H1 (cell line): Measurements from ENCODE around the gene RTN3. TPM values are rescaled to one million over a fixed set of nuclear protein-coding genes. Genes with fewer than 3 reads are reported as not detected.
A peak's percentile ranks its signal among the peaks of the same experiment; 100 is the strongest.

Source experiments
- CTCF ChIA-PET: fragments of 300-600 bp; sonication (Branson Sonifier 250); formaldehyde crosslinking; loops from one replicate; lab custom pipeline; 2021; ENCODE audit not compliant: partially characterized antibody; lab: Charles Lee
- POLR2A ChIA-PET: fragments of 300-600 bp; sonication (Branson Sonifier 250); formaldehyde crosslinking; loops from one replicate; lab custom pipeline; 2021; ENCODE audit warnings: inconsistent platforms; ENCODE audit not compliant: partially characterized antibody; lab: Charles Lee
- DNase-seq, 2 experiments: peaks; one replicate each; pipeline versions ENCODE4 v3.0.0 to v3.0.0-alpha.2; 2010 to 2022; ENCODE audit warnings: low spot score in 2 of 2, low read depth in 1 of 2, mixed read lengths in 1 of 2
- FAIRE-seq: peaks from 2 replicates; lab custom pipeline; 2011; peaks lifted over from hg19 to GRCh38; lab: Jason Lieb, UNC
- H2AFZ ChIP-seq: 2 replicates; pipeline ENCODE4 v1.8.1; 2012; ENCODE audit warnings: low read length, inconsistent platforms
- H2AK5ac ChIP-seq: 2 replicates; pipeline ENCODE4 v1.6.1; 2013; ENCODE audit warnings: low read depth, low read length
- H2BK120ac ChIP-seq: replicated peaks from 2 replicates; pipeline ENCODE3; 2013; ENCODE audit warnings: low read depth, low read length, inconsistent platforms
- H2BK12ac ChIP-seq: 2 replicates; pipeline ENCODE4 v1.6.1; 2013; ENCODE audit warnings: low read depth, low read length
- H2BK15ac ChIP-seq: 2 replicates; pipeline ENCODE4 v1.6.1; 2013; ENCODE audit warnings: low read length
- H2BK20ac ChIP-seq: 2 replicates; pipeline ENCODE4 v1.6.1; 2013; ENCODE audit warnings: low read length
- H2BK5ac ChIP-seq: 2 replicates; pipeline ENCODE4 v1.6.1; 2013; ENCODE audit warnings: low read depth, low read length
- H3K14ac ChIP-seq: 2 replicates; pipeline ENCODE4 v1.6.1; 2013; ENCODE audit warnings: inconsistent platforms; ENCODE audit not compliant: insufficient read length
- H3K18ac ChIP-seq: 2 replicates; pipeline ENCODE4 v1.6.1; 2013; ENCODE audit warnings: low read length; ENCODE audit errors: extremely low read depth
- H3K23ac ChIP-seq: 2 replicates; pipeline ENCODE4 v1.6.1; 2013; ENCODE audit warnings: inconsistent platforms; ENCODE audit not compliant: insufficient read length
- H3K23me2 ChIP-seq: 2 replicates; pipeline ENCODE4 v1.6.1; 2013; ENCODE audit warnings: low read depth, low read length
- H3K27ac ChIP-seq: 2 replicates; pipeline ENCODE4 v1.6.1; 2011; ENCODE audit warnings: low read depth, low read length, inconsistent platforms
- H3K27me3 ChIP-seq, 4 experiments: replicated peaks in 1 of 4; 1 replicate in 1 of 4; 2 replicates in 3 of 4; pipeline versions ENCODE4 v1.6.1 to v1.8.1; 2011 to 2013; ENCODE audit warnings: low read length in 3 of 4, mild to moderate bottlenecking in 3 of 4, inconsistent platforms in 2 of 4, mixed read lengths in 2 of 4, moderate library complexity in 1 of 4; ENCODE audit not compliant: control insufficient read depth in 3 of 4, insufficient read depth in 3 of 4; ENCODE audit errors: extremely low read depth in 1 of 4
- H3K36me3 ChIP-seq, 4 experiments: 2 replicates each; pipeline versions ENCODE4 v1.6.1 to v1.8.1; 2011 to 2013; ENCODE audit warnings: mild to moderate bottlenecking in 4 of 4, low read length in 3 of 4, moderate library complexity in 2 of 4, control low read depth in 1 of 4, inconsistent platforms in 1 of 4; ENCODE audit not compliant: insufficient read depth in 4 of 4, control insufficient read depth in 2 of 4
- H3K4ac ChIP-seq: replicated peaks from 2 replicates; pipeline ENCODE3; 2013; ENCODE audit warnings: low read length, low read depth, mixed read lengths, inconsistent platforms; ENCODE audit not compliant: insufficient read length
- H3K4me1 ChIP-seq, 4 experiments: replicated peaks in 1 of 4; 1 replicate in 1 of 4; 2 replicates in 3 of 4; pipeline versions ENCODE4 v1.6.1 to v1.8.1; 2011 to 2013; ENCODE audit warnings: low read length in 3 of 4, inconsistent platforms in 2 of 4, mixed read lengths in 1 of 4; ENCODE audit not compliant: insufficient read depth in 4 of 4, control insufficient read depth in 3 of 4
- H3K4me2 ChIP-seq, 2 experiments: 2 replicates each; pipeline versions ENCODE4 v1.6.1 to v1.8.1; 2011 to 2013; ENCODE audit warnings: low read depth in 2 of 2, low read length in 2 of 2, control low read depth in 1 of 2, inconsistent platforms in 1 of 2, mild to moderate bottlenecking in 1 of 2; ENCODE audit not compliant: insufficient read depth in 1 of 2
- H3K4me3 ChIP-seq, 4 experiments: fragments of 200-600, 300-600 bp in 1 of 4; sonication (generic), shearing (Covaris generic), sonication (Bioruptor Twin) in 1 of 4; 2 replicates each; pipeline versions ENCODE4 v1.5.1 to v1.8.1; 2011 to 2016; ENCODE audit warnings: low read length in 4 of 4, low read depth in 3 of 4, control low read depth in 2 of 4, inconsistent platforms in 2 of 4, mild to moderate bottlenecking in 2 of 4, mixed read lengths in 1 of 4, moderate library complexity in 1 of 4; ENCODE audit not compliant: insufficient read depth in 2 of 4; ENCODE audit errors: extremely low read depth in 1 of 4
- H3K56ac ChIP-seq: replicated peaks from 2 replicates; pipeline ENCODE3; 2013; ENCODE audit warnings: low read depth, mild to moderate bottlenecking, mixed read lengths, low read length, inconsistent platforms; ENCODE audit not compliant: insufficient read length
- H3K79me1 ChIP-seq: 2 replicates; pipeline ENCODE4 v1.6.1; 2013; ENCODE audit warnings: low read depth, low read length, control low read depth
- H3K79me2 ChIP-seq, 2 experiments: 2 replicates each; pipeline versions ENCODE4 v1.6.1 to v1.8.1; 2012 to 2013; ENCODE audit warnings: low read length in 2 of 2, mild to moderate bottlenecking in 2 of 2, inconsistent platforms in 1 of 2; ENCODE audit not compliant: insufficient read depth in 2 of 2, control insufficient read depth in 1 of 2
- H3K9ac ChIP-seq, 4 experiments: replicated peaks in 1 of 4; 1 replicate in 1 of 4; 2 replicates in 3 of 4; pipeline versions ENCODE4 v1.6.1 to v1.8.1; 2011 to 2013; ENCODE audit warnings: low read depth in 3 of 4, low read length in 3 of 4, control low read depth in 2 of 4, mild to moderate bottlenecking in 2 of 4, moderate library complexity in 2 of 4, inconsistent platforms in 1 of 4; ENCODE audit errors: extremely low read depth in 1 of 4
- H3K9me3 ChIP-seq, 2 experiments: 2 replicates each; pipeline versions ENCODE4 v1.6.1 to v1.8.1; 2012 to 2013; ENCODE audit warnings: mild to moderate bottlenecking in 2 of 2, moderate library complexity in 2 of 2, control low read depth in 1 of 2, inconsistent platforms in 1 of 2, low read depth in 1 of 2, low read length in 1 of 2, mixed read lengths in 1 of 2; ENCODE audit not compliant: insufficient read depth in 2 of 2
- H4K20me1 ChIP-seq, 2 experiments: replicated peaks in 1 of 2; 2 replicates each; pipeline versions ENCODE3 to v1.8.1; 2011 to 2013; ENCODE audit warnings: inconsistent platforms in 2 of 2, low read length in 2 of 2, mild to moderate bottlenecking in 1 of 2; ENCODE audit not compliant: insufficient read depth in 2 of 2, control insufficient read depth in 1 of 2
- H4K5ac ChIP-seq: 2 replicates; pipeline ENCODE4 v1.6.1; 2013; ENCODE audit warnings: low read length, low read depth, mixed read lengths, inconsistent platforms; ENCODE audit not compliant: insufficient read length
- H4K8ac ChIP-seq: 2 replicates; pipeline ENCODE4 v1.8.0; 2013; ENCODE audit warnings: mild to moderate bottlenecking, moderate library complexity, low read length, inconsistent platforms; ENCODE audit not compliant: insufficient read depth; ENCODE audit errors: extremely low read depth
- H4K91ac ChIP-seq: replicated peaks from 2 replicates; pipeline ENCODE3; 2013; ENCODE audit warnings: low read length, mixed read lengths, inconsistent platforms; ENCODE audit not compliant: insufficient read length
- CBX5 ChIP-seq: fragments of 300-800, 300-1000 bp; sonication (generic); IDR thresholded peaks from 2 replicates; pipeline ENCODE4 v1.7.1; 2016; ENCODE audit warnings: antibody characterized with exemption, low read length, low read depth
- CTBP2 ChIP-seq: IDR thresholded peaks from 2 replicates; pipeline ENCODE4 v1.7.0; 2011; ENCODE audit warnings: borderline replicate concordance, mild to moderate bottlenecking, moderate library complexity, mixed read lengths, low read length; ENCODE audit not compliant: insufficient read depth, insufficient read length
- HDAC2 ChIP-seq, 2 experiments: fragments of 300-600 bp in 1 of 2; sonication (generic) in 1 of 2; IDR thresholded peaks; 2 replicates each; pipeline ENCODE4 v1.6.1; 2011 to 2012; ENCODE audit warnings: low read depth in 2 of 2, low read length in 2 of 2, mild to moderate bottlenecking in 2 of 2, moderate library complexity in 2 of 2, borderline replicate concordance in 1 of 2, inconsistent platforms in 1 of 2
- SUZ12 ChIP-seq: fragments of 200-600 bp; sonication (generic); IDR thresholded peaks from 2 replicates; pipeline ENCODE4 v1.6.1; 2012; ENCODE audit warnings: mild to moderate bottlenecking, inconsistent platforms, low read length, moderate library complexity, mixed read lengths
- TAF7 ChIP-seq: optimal IDR thresholded peaks from 2 replicates; pipeline ENCODE3; 2011; ENCODE audit warnings: low read depth, mild to moderate bottlenecking, inconsistent platforms, low read length, moderate library complexity, borderline replicate concordance
- TCF12 ChIP-seq: IDR thresholded peaks from 2 replicates; pipeline ENCODE4 v1.6.1; 2011; ENCODE audit warnings: low read depth, mild to moderate bottlenecking, low read length
- WGBS, 2 experiments: shearing (Covaris generic) in 1 of 2; methylation state at CpG; one replicate each; pipeline versions ENCODE4 v1.1.6 to v1.1.7; 2013 to 2015; ENCODE audit warnings: low lambda C conversion rate in 2 of 2, mixed read lengths in 2 of 2, inconsistent platforms in 1 of 2, low coverage in 1 of 2, missing lambda C conversion rate in 1 of 2; ENCODE audit not compliant: insufficient replicate concordance in 2 of 2, insufficient coverage in 1 of 2, insufficient read length in 1 of 2; ENCODE audit errors: extremely low coverage in 1 of 2, missing lambda C conversion rate in 1 of 2; 5-methylcytosine and 5-hydroxymethylcytosine counted together
- polyA plus RNA-seq, 7 experiments: library from polyadenylated mRNA; depleted of rRNA in 3 of 7; stranded (reverse) in 5 of 7; unstranded in 2 of 7; fragments of >200 nt in 5 of 7; fragments of 200-250 nt in 2 of 7; gene quantifications; 1 replicate in 5 of 7; 2 replicates in 1 of 7; 4 replicates in 1 of 7; pipeline versions ENCODE4 v1.2.1 to v1.2.3, GENCODE V29; 2011 to 2013; ENCODE audit warnings: missing spikeins in 2 of 7, mixed read lengths in 2 of 7
- total RNA-seq: library from RNA; stranded (reverse); fragmentation: NEBNext Ultra II Directional; extraction: Animal tissue kit (Norgen Biotek cat#: 25700); gene quantifications from 2 replicates; pipeline ENCODE4 v1.2.1, GENCODE V29; 2021
- TF ChIP-seq, protein P1 (sequence below): IDR thresholded peaks from 2 replicates; pipeline ENCODE4 v1.6.1; 2012; ENCODE audit warnings: inconsistent platforms
- TF ChIP-seq, protein P2 (sequence below): IDR thresholded peaks from 2 replicates; pipeline ENCODE4 v1.6.1; 2012; ENCODE audit warnings: inconsistent platforms

The RTN3 gene
- total and polyA plus RNA-seq, 2 of the 8 experiments (the other 6 are each of a cell fraction or from before 2014, with no cell fraction given): 160 to 203 TPM

DNA sequence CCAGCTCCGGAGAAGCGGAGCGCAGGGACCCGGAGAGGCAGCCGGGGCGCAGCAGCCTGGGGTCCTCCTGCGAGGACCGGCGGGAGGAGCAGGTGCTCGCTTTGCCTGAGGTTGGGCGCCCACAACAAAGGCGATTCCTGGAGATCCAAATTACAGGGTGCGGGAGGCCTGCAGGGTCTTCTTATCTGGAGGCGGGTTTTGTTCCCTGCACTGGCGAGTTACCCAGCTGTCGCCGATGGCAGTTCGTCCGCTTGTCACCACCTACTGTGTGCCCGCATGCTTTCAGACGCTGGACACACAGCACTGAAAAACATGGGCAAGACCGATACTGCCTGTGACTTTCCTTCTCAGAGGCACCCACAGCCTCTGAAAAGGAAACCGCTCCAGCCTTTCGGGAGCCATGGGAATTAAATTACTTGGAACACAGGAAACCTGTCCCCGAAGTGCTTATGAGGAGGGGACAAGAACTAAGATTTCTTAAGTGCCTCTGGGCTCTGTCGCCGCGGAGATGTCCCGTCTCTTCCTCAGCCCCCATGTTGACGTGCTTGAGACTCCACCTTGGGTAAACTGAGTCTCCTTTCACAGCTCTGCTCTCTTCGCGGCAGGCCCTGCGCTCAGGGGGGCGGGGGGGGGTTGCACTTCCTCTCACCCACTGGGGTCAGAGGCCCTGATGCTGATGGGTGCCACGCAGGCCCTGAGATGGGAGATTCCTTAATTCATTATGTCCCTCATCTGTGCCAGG lies 88.6 kb downstream of the RTN3 start:
- Histone ChIP-seq H4K91ac (no peak overlapping the region), H3K4me2 (peak overlapping the region; percentile 93 to 99), H4K20me1 (peaks cover 12 to 13% of the 10 kb centered on the region in 2 experiments), H2BK12ac (peak overlapping the region; percentile 12; the same call in 1 of the 2 replicates), H3K23ac (no peak overlapping the region), H2AK5ac (no peak overlapping the region), H3K4me1 (peaks cover 5 to 27% (median 20%) of the 10 kb centered on the region in 4 experiments), H3K14ac (no peak overlapping the region)
- no peak for FAIRE-seq
- WGBS, 2 experiments: 12% methylated on average over 35 of the region's 35 CpGs; no CpG with 5 or more reads in 1 of the 2 experiments
- CTCF ChIA-PET: interaction anchor here (0.7 to 1.4 kb wide), 6 partner anchors 41 to 219 kb away, joined by 3 to 5 read pairs (median 3); no protein-coding TSS in a partner anchor
- TF ChIP-seq HDAC2 (IDR thresholded peaks at IDR 0.05; ENCODE audit: borderline replicate concordance in 1 of 2, low read depth in 2 of 2, low read length in 2 of 2) (no peak; a peak in 1 of 4 replicates), TCF12 (no peak), CTBP2 (no peak), SUZ12 (0 out of 2 replicates have a peak, but pooled peaks have one; percentile 27), CBX5 (no peak), TAF7 (no peak)
- TF ChIP-seq, protein P1, sequence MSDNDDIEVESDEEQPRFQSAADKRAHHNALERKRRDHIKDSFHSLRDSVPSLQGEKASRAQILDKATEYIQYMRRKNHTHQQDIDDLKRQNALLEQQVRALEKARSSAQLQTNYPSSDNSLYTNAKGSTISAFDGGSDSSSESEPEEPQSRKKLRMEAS: peak; percentile 51; the same call in 1 of the 2 replicates
- TF ChIP-seq, protein P2, sequence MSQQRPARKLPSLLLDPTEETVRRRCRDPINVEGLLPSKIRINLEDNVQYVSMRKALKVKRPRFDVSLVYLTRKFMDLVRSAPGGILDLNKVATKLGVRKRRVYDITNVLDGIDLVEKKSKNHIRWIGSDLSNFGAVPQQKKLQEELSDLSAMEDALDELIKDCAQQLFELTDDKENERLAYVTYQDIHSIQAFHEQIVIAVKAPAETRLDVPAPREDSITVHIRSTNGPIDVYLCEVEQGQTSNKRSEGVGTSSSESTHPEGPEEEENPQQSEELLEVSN: no peak; the same call in 1 of the 2 replicates
- TF ChIP-seq, all 59 proteins: peak for 2
- H3K9ac ChIP-seq: peak overlapping the region in 3 of 4 experiments; percentile 23 to 93 (median 52); a peak in 4 of 7 replicates
- H3K23me2 ChIP-seq: peaks cover 11% of the 10 kb centered on the region
- H3K79me1 ChIP-seq: peaks cover 9% of the 10 kb centered on the region
- H3K27ac ChIP-seq: no peak overlapping the region
- no peak overlapping the region for H3K4ac ChIP-seq
- H4K8ac ChIP-seq: peak overlapping the region; percentile 66; the same call in 1 of the 2 replicates
- H2BK120ac ChIP-seq: no peak overlapping the region
- peaks cover 0 to 7% (median 0%) of the 10 kb centered on the region in 4 experiments; a peak in 2 of 8 replicates for H3K36me3 ChIP-seq
- peak overlapping the region; percentile 28 for H4K5ac ChIP-seq
- DNase-seq: peak in 1 of 2 experiments; percentile 67
- peaks cover 0 to 16% (median 13%) of the 10 kb centered on the region in 4 experiments; a peak in 6 of 7 replicates for H3K27me3 ChIP-seq
- no peak overlapping the region for H2BK5ac ChIP-seq
- H2AFZ ChIP-seq: no peak overlapping the region
- no peak overlapping the region for H2BK15ac ChIP-seq
- no peak overlapping the region for H2BK20ac ChIP-seq
- H3K56ac ChIP-seq: no peak overlapping the region
- H3K9me3 ChIP-seq: no peaks in the 10 kb centered on the region
- H3K4me3 ChIP-seq: peak overlapping the region; percentile 50 to 82 (median 55)
- 0 out of 2 replicates have a peak overlapping the region, but pooled peaks have one; percentile 0 for H3K18ac ChIP-seq
- POLR2A ChIA-PET: interaction anchor here (0.5 to 6.8 kb wide), 8 partner anchors 8 to 148 kb away, joined by 3 to 73 read pairs (median 6); partner anchors contain the start of gene RCOR2
- peaks cover 0 to 21% of the 10 kb centered on the region in 2 experiments; a peak in 2 of 4 replicates for H3K79me2 ChIP-seq
